BLaER1 treated with 17β-estradiol and CSF1 and Interleukin-3, amounts not matched to agents 10 nM and 100 nM (cell line): ENCODE results near the gene TAGAP.
A peak's percentile ranks its signal among the peaks of the same experiment; 100 is the strongest.
"Not testable (repeated sequence)": the region's sequence is repeated elsewhere in the genome, so short reads cannot be mapped to it uniquely, and the experiment has no call there.

Experiments used
- H3K27ac ChIP-seq, 11 experiments: shearing (Covaris generic); formaldehyde crosslinking; 2 replicates each; pipeline ENCODE4 v1.8.1; 2022
- H3K27me3 ChIP-seq, 11 experiments: shearing (Covaris generic); formaldehyde crosslinking; 2 replicates each; pipeline ENCODE4 v1.8.1; 2022
- H3K36me3 ChIP-seq, 11 experiments: shearing (Covaris generic); formaldehyde crosslinking; 2 replicates each; pipeline ENCODE4 v1.8.1; 2022
- H3K4me1 ChIP-seq, 10 experiments: shearing (Covaris generic); formaldehyde crosslinking; 2 replicates each; pipeline ENCODE4 v1.8.1; 2022
- H3K4me2 ChIP-seq, 11 experiments: shearing (Covaris generic); formaldehyde crosslinking; 2 replicates each; pipeline ENCODE4 v1.8.1; 2022
- H3K4me3 ChIP-seq, 10 experiments: shearing (Covaris generic); formaldehyde crosslinking; 2 replicates each; pipeline ENCODE4 v1.8.1; 2022
- H3K9ac ChIP-seq, 11 experiments: shearing (Covaris generic); formaldehyde crosslinking; 2 replicates each; pipeline ENCODE4 v1.8.1; 2022
- H3K9me3 ChIP-seq, 11 experiments: shearing (Covaris generic); formaldehyde crosslinking; replicated peaks in 1 of 11; 2 replicates each; pipeline ENCODE4 v1.8.1; 2022
- H4K20me1 ChIP-seq, 11 experiments: shearing (Covaris generic); formaldehyde crosslinking; 2 replicates each; pipeline ENCODE4 v1.8.1; 2022
- Cebpa-rat ChIP-seq, 11 experiments: shearing (Covaris generic); IDR thresholded peaks; 2 replicates each; pipeline ENCODE4 v1.8.1; 2022

The TAGAP gene

DNA sequence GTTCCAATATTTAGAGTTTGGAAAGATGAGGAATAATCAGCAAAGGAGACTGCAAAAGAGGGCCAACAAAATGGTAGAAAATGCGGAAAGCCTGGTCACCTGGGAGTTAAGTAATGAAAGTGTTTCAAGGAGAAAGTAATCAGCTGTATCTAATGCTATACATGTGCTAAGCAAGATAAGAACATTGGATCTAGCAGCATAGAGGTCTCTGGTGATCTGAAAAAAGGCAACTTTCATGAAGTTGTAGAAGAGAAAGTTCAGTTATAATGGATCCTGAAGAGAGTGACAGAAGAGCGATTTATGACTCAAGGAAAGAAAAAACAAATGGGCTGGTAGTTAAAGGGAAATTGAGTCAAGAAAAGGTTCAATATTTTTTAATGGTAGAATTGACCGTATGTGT lies 40.2 kb downstream of the TAGAP start:
- H3K27ac ChIP-seq = no peak overlapping the region
- no peak for TF ChIP-seq Cebpa-rat (IDR thresholded peaks at IDR 0.05)
- no peak overlapping the region for H3K4me3 ChIP-seq
- no peak overlapping the region for H3K9ac ChIP-seq
- H3K9me3 ChIP-seq = no peaks in the 10 kb centered on the region
- 0 out of 22 replicates have a peak, but pooled peaks cover 0 to 3% (median 0%) of the 10 kb centered on the region in 11 experiments for H3K36me3 ChIP-seq
- H3K4me1 ChIP-seq = peaks cover 21 to 62% (median 28%) of the 10 kb centered on the region in 10 experiments
- H3K27me3 ChIP-seq = no peaks in the 10 kb centered on the region
- H4K20me1 ChIP-seq = no peaks in the 10 kb centered on the region
- no peak overlapping the region for H3K4me2 ChIP-seq

GRCh38 chr6:159002432-159003155 lies 42.2 kb downstream of the TAGAP start:
- Histone ChIP-seq H4K20me1 (no peaks in the 10 kb centered on the region), H3K4me1 (peaks cover 12 to 63% (median 26%) of the 10 kb centered on the region in 10 experiments), H3K36me3 (0 out of 22 replicates have a peak, but pooled peaks cover 0 to 3% (median 0%) of the 10 kb centered on the region in 11 experiments), H3K27ac (no peak overlapping the region), H3K27me3 (no peaks in the 10 kb centered on the region), H3K9me3 (no peaks in the 10 kb centered on the region), H3K4me2 (peak overlapping the region in 2 of 11 experiments; percentile 56 to 58; a peak in 4 of 22 replicates), H3K4me3 (no peak overlapping the region), H3K9ac (no peak overlapping the region)
- no peak for TF ChIP-seq Cebpa-rat (IDR thresholded peaks at IDR 0.05)

DNA sequence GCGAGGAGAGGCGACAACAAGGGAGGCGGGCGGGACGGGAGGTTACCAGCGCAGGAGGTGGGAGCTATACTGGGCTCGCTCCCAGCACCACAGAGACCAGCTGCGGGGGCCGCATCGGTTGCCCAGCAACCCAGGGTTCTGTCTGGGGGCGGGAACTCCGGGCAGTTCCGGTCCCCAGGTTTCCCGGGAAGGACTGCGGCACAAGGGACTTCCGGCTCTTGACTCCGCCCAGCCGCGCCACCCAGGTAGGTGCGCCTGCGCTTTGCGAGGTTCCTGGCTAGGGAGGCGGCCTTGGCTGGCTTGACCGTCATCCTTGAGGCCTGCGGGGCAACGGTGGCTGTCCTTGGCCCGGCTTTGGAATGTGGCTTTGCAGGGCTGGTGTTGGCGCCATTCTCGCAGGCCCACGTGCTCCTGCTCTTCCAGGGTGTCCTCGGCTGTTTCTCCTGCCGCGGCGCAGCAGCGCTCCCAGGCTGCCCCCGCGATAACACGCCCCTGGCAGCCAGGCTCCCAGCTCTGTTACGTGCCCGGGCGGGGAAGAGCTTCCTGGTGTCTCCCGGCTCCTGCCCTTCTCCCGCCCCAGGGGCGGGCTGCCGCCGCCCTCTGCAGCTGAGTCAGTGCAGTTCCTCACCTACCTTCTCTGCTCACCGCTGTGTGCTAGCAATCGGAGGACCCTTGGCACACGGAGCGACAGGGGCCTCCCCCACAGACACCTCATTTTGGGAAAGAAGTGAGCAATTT lies 45.0 kb downstream of the TAGAP start, which contains the start of gene RSPH3:
RSPH3 (minus strand) TSS at position 537 of the 738 bp plus-strand sequence. CDS start 652 bp downstream, outside the sequence.
- peak within 1 kb of the TSS; percentile 78 to 88 (median 82) for H3K9ac ChIP-seq
- H3K27ac ChIP-seq = peak within 1 kb of the TSS; percentile 51 to 89 (median 83)
- H3K4me1 ChIP-seq = peaks cover 12 to 67% (median 37%) of the 10 kb centered on the region in 10 experiments
- no peak for TF ChIP-seq Cebpa-rat (IDR thresholded peaks at IDR 0.05)
- no peaks in the 10 kb centered on the region for H4K20me1 ChIP-seq
- peak within 1 kb of the TSS; percentile 81 to 99 (median 91) for H3K4me2 ChIP-seq
- H3K9me3 ChIP-seq = no peaks in the 10 kb centered on the region
- 0 out of 22 replicates have a peak, but pooled peaks cover 0 to 3% (median 0%) of the 10 kb centered on the region in 11 experiments for H3K36me3 ChIP-seq
- H3K27me3 ChIP-seq = no peaks in the 10 kb centered on the region
- peak within 1 kb of the TSS; percentile 68 to 82 (median 74) for H3K4me3 ChIP-seq

GRCh38 chr6:158999154-158999665 lies 45.6 kb downstream of the TAGAP start:
- H3K27me3 ChIP-seq = no peaks in the 10 kb centered on the region
- peak overlapping the region; percentile 81 to 99 (median 91) for H3K4me2 ChIP-seq
- H3K4me1 ChIP-seq = peaks cover 12 to 72% (median 39%) of the 10 kb centered on the region in 10 experiments
- H3K9me3 ChIP-seq = no peaks in the 10 kb centered on the region
- H4K20me1 ChIP-seq = no peaks in the 10 kb centered on the region
- peak overlapping the region; percentile 78 to 88 (median 82) for H3K9ac ChIP-seq
- peak overlapping the region; percentile 68 to 82 (median 74) for H3K4me3 ChIP-seq
- 0 out of 22 replicates have a peak, but pooled peaks cover 0 to 2% (median 0%) of the 10 kb centered on the region in 11 experiments for H3K36me3 ChIP-seq
- TF ChIP-seq Cebpa-rat (IDR thresholded peaks at IDR 0.05) = no peak
- H3K27ac ChIP-seq = peak overlapping the region; percentile 33 to 89 (median 83); a peak in 21 of 22 replicates

GRCh38 chr6:158996856-158997255 lies 47.9 kb downstream of the TAGAP start:
- no peaks in the 10 kb centered on the region for H3K27me3 ChIP-seq
- H4K20me1 ChIP-seq = no peaks in the 10 kb centered on the region
- peaks cover 0 to 7% (median 0%) of the 10 kb centered on the region in 11 experiments; a peak in 4 of 22 replicates for H3K9me3 ChIP-seq
- H3K9ac ChIP-seq = no peak overlapping the region
- no peak overlapping the region for H3K4me3 ChIP-seq
- peaks cover 0 to 19% (median 5%) of the 10 kb centered on the region in 11 experiments; a peak in 10 of 22 replicates for H3K36me3 ChIP-seq
- TF ChIP-seq Cebpa-rat (IDR thresholded peaks at IDR 0.05) = no peak
- H3K4me2 ChIP-seq = peak overlapping the region in 6 of 11 experiments; percentile 25 to 71 (median 59); a peak in 9 of 22 replicates
- H3K4me1 ChIP-seq = peaks cover 12 to 64% (median 39%) of the 10 kb centered on the region in 10 experiments
- peak overlapping the region in 2 of 11 experiments; percentile 17 to 20; a peak in 3 of 22 replicates for H3K27ac ChIP-seq

- no peaks in the 10 kb centered on the region for H4K20me1 ChIP-seq
- H3K9ac ChIP-seq = no peak overlapping the region
- peaks cover 11 to 28% (median 21%) of the 10 kb centered on the region in 11 experiments for H3K9me3 ChIP-seq
- no peak overlapping the region for H3K27ac ChIP-seq
- H3K27me3 ChIP-seq = no peaks in the 10 kb centered on the region
- H3K4me2 ChIP-seq = no peak overlapping the region
- peaks cover 0 to 41% (median 15%) of the 10 kb centered on the region in 11 experiments; a peak in 14 of 22 replicates for H3K36me3 ChIP-seq
- no peak for TF ChIP-seq Cebpa-rat (IDR thresholded peaks at IDR 0.05)
- H3K4me1 ChIP-seq = peaks cover 0 to 50% (median 20%) of the 10 kb centered on the region in 10 experiments; a peak in 14 of 20 replicates
- no peak overlapping the region for H3K4me3 ChIP-seq
Observed at GRCh38 chr6:158993639-158994038, 51.2 kb downstream of the TAGAP start.

DNA sequence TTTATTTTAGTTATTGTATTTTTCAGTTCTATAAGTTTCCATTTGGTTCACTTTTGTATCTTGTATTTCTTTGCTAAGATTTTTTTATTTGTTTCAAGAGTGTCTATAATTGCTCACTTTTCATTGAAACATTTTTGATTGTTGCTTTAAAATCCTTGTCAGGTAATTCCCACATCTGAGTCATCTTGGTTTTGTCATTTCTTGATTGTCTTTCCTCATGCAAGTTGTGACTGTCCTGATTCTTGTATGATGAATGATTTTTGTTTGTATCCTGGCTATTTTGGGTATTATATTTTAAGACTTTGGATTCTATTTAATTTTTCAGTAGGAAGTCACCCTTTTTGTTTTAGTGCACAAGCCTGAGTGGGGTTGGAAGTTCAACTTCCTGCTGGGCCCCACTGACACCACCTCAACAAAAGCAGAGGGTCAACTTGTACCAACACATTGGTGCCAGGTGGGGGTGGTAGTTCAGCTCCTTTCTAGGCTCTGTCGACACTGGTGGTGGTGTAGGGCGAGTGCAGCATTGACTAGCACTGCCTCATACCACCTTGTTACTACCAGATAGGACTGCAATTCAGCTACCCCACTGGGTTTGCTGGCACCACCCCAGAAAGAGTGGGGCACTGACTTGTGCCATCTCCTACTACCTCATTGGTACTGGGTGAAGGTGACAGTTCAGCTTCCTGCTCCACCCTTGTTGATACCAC lies 53.6 kb downstream of the TAGAP start:
- H3K4me1 ChIP-seq = peaks cover 0 to 27% (median 11%) of the 10 kb centered on the region in 10 experiments; a peak in 12 of 20 replicates
- no peak for TF ChIP-seq Cebpa-rat (IDR thresholded peaks at IDR 0.05)
- H3K9me3 ChIP-seq = peaks cover 19 to 37% (median 29%) of the 10 kb centered on the region in 11 experiments
- H4K20me1 ChIP-seq = no peaks in the 10 kb centered on the region
- H3K27me3 ChIP-seq = no peaks in the 10 kb centered on the region
- H3K4me2 ChIP-seq = peak overlapping the region in 1 of 11 experiments; percentile 44; a peak in 1 of 22 replicates
- no peak overlapping the region for H3K27ac ChIP-seq
- no peak overlapping the region for H3K4me3 ChIP-seq
- no peak overlapping the region for H3K9ac ChIP-seq
- peaks cover 0 to 43% (median 15%) of the 10 kb centered on the region in 11 experiments; a peak in 14 of 22 replicates for H3K36me3 ChIP-seq

- not testable (repeated sequence) for H3K27me3 ChIP-seq, H3K4me2 ChIP-seq, H4K20me1 ChIP-seq, H3K4me3 ChIP-seq, H3K9ac ChIP-seq, H3K27ac ChIP-seq
- Histone ChIP-seq H3K9me3 (peaks cover 19 to 37% (median 29%) of the 10 kb centered on the region in 11 experiments), H3K4me1 (peaks cover 0 to 13% (median under 1%) of the 10 kb centered on the region in 10 experiments; a peak in 8 of 20 replicates), H3K36me3 (peaks cover 0 to 43% (median 19%) of the 10 kb centered on the region in 11 experiments; a peak in 14 of 22 replicates)
Observed at GRCh38 chr6:158989711-158990110, 55.1 kb downstream of the TAGAP start.
